C4-2B (cell line): ENCODE data around the gene CTNNA1.
A peak's percentile ranks its signal among the peaks of the same experiment; 100 is the strongest.
"Not testable (repeated sequence)": the region's sequence is repeated elsewhere in the genome, so short reads cannot be mapped to it uniquely, and the experiment has no call there.

Experiments used
- H3K27ac ChIP-seq: fragments of 450-650 bp; 2 replicates; pipeline ENCODE4 v1.5.1; 2017
- ZFX ChIP-seq: fragments of 450-650 bp; IDR thresholded peaks from 2 replicates; pipeline ENCODE4 v1.6.1; 2017
- TF ChIP-seq, protein P1 (sequence below): fragments of 450-650 bp; conservative IDR thresholded peaks from 2 replicates; pipeline ENCODE4 v1.5.1; 2017; ENCODE audit warnings: mild to moderate bottlenecking

Gene CTNNA1

DNA sequence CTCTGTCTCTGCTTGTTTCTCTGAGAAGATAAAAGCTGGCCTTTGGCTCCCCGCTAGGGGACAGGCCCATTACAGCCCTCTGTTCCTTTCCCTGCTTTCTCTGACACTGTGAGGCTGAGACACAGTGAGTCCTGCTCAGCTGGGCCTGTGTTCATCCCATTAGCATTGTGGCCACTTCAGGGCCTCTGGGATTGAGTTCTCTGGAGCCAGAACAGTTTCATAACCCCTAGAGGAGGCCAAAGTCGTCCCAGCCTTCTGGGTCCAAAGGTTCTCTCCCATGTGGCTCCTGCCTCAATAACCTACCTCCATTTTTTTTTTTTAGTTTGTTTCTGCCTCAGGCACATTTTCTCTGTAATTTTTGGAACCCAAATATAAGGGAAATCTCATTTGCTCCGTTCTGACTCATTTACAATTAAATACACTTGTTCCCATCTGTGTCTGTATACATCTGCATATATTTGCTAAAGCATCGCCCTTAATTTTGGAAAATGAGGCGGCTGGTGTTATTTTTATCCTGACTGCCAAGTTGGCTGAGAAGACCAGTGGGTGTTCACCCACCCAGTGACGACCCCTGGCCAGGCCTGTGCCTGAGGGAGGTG lies 27.3 kb upstream of the CTNNA1 start:
- TF ChIP-seq, protein P1, sequence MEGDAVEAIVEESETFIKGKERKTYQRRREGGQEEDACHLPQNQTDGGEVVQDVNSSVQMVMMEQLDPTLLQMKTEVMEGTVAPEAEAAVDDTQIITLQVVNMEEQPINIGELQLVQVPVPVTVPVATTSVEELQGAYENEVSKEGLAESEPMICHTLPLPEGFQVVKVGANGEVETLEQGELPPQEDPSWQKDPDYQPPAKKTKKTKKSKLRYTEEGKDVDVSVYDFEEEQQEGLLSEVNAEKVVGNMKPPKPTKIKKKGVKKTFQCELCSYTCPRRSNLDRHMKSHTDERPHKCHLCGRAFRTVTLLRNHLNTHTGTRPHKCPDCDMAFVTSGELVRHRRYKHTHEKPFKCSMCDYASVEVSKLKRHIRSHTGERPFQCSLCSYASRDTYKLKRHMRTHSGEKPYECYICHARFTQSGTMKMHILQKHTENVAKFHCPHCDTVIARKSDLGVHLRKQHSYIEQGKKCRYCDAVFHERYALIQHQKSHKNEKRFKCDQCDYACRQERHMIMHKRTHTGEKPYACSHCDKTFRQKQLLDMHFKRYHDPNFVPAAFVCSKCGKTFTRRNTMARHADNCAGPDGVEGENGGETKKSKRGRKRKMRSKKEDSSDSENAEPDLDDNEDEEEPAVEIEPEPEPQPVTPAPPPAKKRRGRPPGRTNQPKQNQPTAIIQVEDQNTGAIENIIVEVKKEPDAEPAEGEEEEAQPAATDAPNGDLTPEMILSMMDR: no peak; the same call in 1 of the 2 replicates
- 0 out of 2 replicates have a peak, but pooled peaks have one; percentile 10 for TF ChIP-seq ZFX
- peak overlapping the region; percentile 89 for H3K27ac ChIP-seq

DNA sequence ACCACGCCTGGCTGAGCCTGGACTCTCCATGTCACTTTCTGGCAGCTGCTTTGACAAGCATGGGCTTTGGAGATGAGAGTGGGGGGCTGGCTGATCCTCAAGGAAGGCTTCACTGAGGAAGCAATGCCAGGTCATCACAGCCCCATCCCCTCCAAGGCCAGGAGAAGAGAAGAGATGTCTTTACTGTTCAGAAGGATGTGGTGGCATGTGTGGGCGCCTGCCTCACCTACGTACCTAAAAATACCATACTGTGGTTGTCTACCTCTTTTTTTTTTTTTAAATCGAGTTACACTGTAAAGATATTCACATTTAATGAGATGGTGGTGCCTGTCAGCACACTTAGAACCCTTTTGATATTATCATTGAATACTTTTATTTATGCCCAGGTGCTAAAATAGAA lies 26.4 kb upstream of the CTNNA1 start:
- peak overlapping the region; percentile 89 for H3K27ac ChIP-seq
- TF ChIP-seq, protein P1: no peak
- no peak for TF ChIP-seq ZFX

DNA sequence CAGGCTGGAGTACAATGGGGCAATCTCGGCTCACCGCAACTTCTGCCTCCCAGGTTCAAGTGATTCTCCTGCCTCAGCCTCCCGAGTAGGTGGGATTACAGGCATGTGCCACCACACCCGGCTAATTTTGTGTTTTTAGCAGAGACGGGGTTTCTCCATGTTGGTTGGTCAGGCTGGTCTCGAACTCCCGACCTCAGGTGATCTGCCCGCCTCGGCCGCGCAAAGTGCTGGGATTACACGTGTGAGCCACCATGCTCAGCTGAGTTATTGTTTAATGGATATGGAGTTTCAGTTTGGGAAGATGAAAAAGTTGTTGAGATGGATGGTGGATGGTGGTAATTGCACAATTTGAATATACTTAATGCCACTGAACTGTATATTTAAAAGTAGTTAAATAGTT lies 22.7 kb upstream of the CTNNA1 start:
- H3K27ac ChIP-seq: not testable (repeated sequence)

DNA sequence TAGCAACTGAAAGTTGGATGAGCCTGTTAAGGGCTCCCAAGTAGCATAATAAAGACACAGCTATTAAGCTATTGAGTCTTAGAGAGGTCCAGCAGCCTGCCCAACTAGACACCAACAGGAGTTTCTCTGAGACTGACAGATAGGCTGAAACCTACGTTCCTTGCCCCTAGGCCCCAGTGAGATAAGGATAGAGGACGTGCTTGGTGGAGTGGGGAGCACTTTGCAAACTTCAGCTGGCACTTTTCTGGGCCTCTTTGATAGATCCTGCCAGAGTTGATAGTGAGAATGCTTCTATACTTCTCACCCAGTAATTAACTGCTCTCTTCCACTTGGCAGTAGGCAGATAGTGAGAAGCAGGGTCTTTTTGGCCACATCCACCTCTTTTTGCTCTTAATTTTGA lies 20.8 kb upstream of the CTNNA1 start:
- no peak overlapping the region for H3K27ac ChIP-seq

DNA sequence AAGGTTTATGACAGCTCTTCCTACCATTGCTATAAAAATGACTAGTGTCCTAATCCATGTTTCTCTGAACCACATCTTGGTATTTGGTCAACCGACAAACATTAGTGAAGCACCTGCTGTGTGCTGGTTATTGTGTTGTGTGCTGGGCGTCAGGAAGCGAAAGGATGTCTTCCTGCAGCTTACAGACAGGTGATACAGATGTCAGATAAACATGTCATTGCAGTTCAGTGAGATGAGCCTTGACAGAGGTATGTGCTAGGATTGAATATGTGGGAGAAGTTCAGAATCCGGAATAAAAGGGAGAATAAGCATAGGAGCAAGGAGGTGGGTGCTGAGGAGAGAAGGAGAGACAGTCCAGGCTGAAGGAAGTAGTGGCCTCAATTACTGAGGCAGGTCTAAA lies 20.3 kb upstream of the CTNNA1 start:
- TF ChIP-seq ZFX: no peak
- TF ChIP-seq, protein P1: no peak
- no peak overlapping the region for H3K27ac ChIP-seq

More for the DNA sequence above, 20.8 kb upstream of the CTNNA1 start:
- no peak for TF ChIP-seq ZFX
- TF ChIP-seq, protein P1: no peak

DNA sequence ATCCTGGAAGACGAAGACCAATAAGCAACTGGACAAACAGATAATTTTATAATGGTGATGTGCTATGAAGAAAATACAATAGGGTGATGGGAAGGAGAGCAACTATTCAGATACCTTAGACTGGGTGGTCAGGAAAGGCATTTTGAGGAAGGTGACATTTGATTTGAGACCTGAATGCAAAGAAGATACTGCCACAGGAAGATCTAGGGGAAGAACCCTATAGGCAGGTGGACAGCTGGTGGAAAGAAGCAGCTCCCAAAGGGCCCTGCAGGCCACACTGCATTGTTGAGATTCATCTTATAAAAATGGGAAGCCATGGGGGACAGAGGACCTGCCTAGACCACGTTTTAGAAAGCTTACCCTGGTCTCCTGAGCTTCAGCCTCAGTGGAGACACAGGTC lies 19.7 kb upstream of the CTNNA1 start:
- no peak overlapping the region for H3K27ac ChIP-seq
- TF ChIP-seq, protein P1: no peak
- TF ChIP-seq ZFX: no peak

DNA sequence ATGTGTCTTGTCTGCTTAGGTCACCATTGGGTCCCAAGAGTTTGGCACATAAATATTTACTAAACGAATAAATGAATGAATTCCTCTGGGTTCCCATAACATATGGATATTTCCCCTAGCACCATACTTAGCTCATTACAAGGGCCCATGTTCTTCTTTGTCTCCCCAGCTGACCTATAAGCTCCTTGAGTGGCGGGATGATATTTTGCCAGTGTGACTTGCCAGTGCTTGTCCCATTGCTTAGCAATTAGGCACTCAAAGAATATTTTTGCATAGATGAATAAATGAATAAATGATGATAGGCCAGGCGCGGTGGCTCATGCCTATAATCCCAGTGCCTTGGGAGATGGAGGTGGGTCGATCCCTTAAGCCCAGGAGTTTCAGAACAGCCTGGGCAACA lies 16.9 kb upstream of the CTNNA1 start:
- no peak overlapping the region for H3K27ac ChIP-seq

More for the DNA sequence above, 16.9 kb upstream of the CTNNA1 start:
- TF ChIP-seq, protein P1: no peak
- TF ChIP-seq ZFX: no peak
